HEK293 (cell line): Measurements from ENCODE around the gene CXCL8.

Experiments used
- HOXC10 ChIP-seq: sonication (generic); formaldehyde crosslinking; IDR thresholded peaks from 2 replicates; pipeline ENCODE4 v1.8.1; 2023; ENCODE audit warnings: mild to moderate bottlenecking, missing genetic modification reagents
- YY1 ChIP-seq: fragments of 450-650 bp; formaldehyde crosslinking; IDR thresholded peaks from 2 replicates; pipeline ENCODE4 v1.5.1; 2018; ENCODE audit warnings: missing biosample characterization, missing genetic modification characterization
- ZBTB48 ChIP-seq: fragments of 450-650 bp; formaldehyde crosslinking; IDR thresholded peaks from 2 replicates; pipeline ENCODE4 v1.5.1; 2016; ENCODE audit warnings: missing biosample characterization, missing genetic modification characterization
- ZFP37 ChIP-seq: fragments of 450-650 bp; formaldehyde crosslinking; IDR thresholded peaks from 2 replicates; pipeline ENCODE4 v1.5.1; 2016; ENCODE audit warnings: missing biosample characterization, missing genetic modification characterization
- ZNF292 ChIP-seq: fragments of 450-650 bp; formaldehyde crosslinking; IDR thresholded peaks from 2 replicates; pipeline ENCODE4 v1.5.1; 2016; ENCODE audit warnings: low read depth, missing biosample characterization, missing genetic modification characterization, borderline replicate concordance
- ZNF621 ChIP-seq: fragments of 450-650 bp; formaldehyde crosslinking; IDR thresholded peaks from 2 replicates; pipeline ENCODE4 v1.5.1; 2017; ENCODE audit warnings: missing biosample characterization, missing genetic modification characterization
- TF ChIP-seq, protein P1 (sequence below): fragments of 450-650 bp; formaldehyde crosslinking; IDR thresholded peaks from 2 replicates; pipeline ENCODE4 v1.5.1; 2016; ENCODE audit warnings: missing biosample characterization, missing genetic modification characterization
- TF ChIP-seq, protein P2 (sequence below): fragments of 450-650 bp; formaldehyde crosslinking; IDR thresholded peaks from 2 replicates; pipeline ENCODE4 v1.5.1; 2016; ENCODE audit warnings: missing biosample characterization, missing genetic modification characterization
- TF ChIP-seq, protein P3 (sequence below): fragments of 450-650 bp; formaldehyde crosslinking; conservative IDR thresholded peaks from 2 replicates; pipeline ENCODE4 v1.5.1; 2016; ENCODE audit warnings: low read depth, missing biosample characterization, missing genetic modification characterization
- TF ChIP-seq, protein P4 (sequence below): fragments of 450-650 bp; formaldehyde crosslinking; IDR thresholded peaks from 2 replicates; pipeline ENCODE4 v1.5.1; 2016; ENCODE audit warnings: missing biosample characterization, missing genetic modification characterization
- TF ChIP-seq, protein P5 (sequence below): sonication (generic); formaldehyde crosslinking; IDR thresholded peaks from 2 replicates; pipeline ENCODE4 v1.8.1; 2022; ENCODE audit warnings: mild to moderate bottlenecking, moderate library complexity, missing genetic modification reagents
- TF ChIP-seq, protein P6 (sequence below): fragments of 450-650 bp; formaldehyde crosslinking; IDR thresholded peaks from 2 replicates; pipeline ENCODE4 v1.5.1; 2016; ENCODE audit warnings: missing biosample characterization, missing genetic modification characterization

DNA sequence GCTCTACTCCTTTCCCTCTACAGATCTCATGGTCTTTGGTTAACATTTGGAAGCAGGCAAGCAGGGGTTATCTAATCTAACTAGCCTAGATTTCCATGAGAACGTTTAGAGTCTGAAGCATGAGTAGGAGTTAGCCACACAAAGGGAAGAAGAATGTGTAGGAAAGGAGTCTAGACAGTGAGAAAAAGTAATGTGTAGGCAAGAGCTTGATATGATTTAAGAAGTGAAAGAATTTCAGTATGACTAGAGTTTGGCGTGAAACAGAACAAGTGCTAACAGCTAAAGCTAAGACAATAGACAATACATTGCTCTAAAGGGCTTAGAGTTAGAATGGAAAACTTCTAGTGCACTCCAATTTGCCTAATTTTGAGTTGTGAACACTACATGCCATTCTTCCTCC, 10.8 kb downstream of the CXCL8 start:
- no peak for TF ChIP-seq ZBTB48 (tag by site-specific recombination)
- no peak for TF ChIP-seq YY1 (tag by site-specific recombination)
- TF ChIP-seq, protein P1, sequence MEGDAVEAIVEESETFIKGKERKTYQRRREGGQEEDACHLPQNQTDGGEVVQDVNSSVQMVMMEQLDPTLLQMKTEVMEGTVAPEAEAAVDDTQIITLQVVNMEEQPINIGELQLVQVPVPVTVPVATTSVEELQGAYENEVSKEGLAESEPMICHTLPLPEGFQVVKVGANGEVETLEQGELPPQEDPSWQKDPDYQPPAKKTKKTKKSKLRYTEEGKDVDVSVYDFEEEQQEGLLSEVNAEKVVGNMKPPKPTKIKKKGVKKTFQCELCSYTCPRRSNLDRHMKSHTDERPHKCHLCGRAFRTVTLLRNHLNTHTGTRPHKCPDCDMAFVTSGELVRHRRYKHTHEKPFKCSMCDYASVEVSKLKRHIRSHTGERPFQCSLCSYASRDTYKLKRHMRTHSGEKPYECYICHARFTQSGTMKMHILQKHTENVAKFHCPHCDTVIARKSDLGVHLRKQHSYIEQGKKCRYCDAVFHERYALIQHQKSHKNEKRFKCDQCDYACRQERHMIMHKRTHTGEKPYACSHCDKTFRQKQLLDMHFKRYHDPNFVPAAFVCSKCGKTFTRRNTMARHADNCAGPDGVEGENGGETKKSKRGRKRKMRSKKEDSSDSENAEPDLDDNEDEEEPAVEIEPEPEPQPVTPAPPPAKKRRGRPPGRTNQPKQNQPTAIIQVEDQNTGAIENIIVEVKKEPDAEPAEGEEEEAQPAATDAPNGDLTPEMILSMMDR (tag by site-specific recombination) = no peak
- TF ChIP-seq ZNF292 (tag by site-specific recombination) = no peak
- no peak for TF ChIP-seq ZNF621 (tag by site-specific recombination)
- no peak for TF ChIP-seq HOXC10 (CRISPR knock-in tag)
- no peak for TF ChIP-seq ZFP37
- TF ChIP-seq, protein P2, sequence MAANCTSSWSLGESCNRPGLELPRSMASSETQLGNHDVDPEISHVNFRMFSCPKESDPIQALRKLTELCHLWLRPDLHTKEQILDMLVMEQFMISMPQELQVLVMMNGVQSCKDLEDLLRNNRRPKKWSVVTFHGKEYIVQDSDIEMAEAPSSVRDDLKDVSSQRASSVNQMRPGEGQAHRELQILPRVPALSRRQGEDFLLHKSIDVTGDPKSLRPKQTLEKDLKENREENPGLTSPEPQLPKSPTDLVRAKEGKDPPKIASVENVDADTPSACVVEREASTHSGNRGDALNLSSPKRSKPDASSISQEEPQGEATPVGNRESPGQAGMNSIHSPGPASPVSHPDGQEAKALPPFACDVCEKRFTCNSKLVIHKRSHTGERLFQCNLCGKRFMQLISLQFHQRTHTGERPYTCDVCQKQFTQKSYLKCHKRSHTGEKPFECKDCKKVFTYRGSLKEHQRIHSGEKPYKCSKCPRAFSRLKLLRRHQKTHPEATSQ (tag by site-specific recombination) = no peak
- TF ChIP-seq, protein P3, sequence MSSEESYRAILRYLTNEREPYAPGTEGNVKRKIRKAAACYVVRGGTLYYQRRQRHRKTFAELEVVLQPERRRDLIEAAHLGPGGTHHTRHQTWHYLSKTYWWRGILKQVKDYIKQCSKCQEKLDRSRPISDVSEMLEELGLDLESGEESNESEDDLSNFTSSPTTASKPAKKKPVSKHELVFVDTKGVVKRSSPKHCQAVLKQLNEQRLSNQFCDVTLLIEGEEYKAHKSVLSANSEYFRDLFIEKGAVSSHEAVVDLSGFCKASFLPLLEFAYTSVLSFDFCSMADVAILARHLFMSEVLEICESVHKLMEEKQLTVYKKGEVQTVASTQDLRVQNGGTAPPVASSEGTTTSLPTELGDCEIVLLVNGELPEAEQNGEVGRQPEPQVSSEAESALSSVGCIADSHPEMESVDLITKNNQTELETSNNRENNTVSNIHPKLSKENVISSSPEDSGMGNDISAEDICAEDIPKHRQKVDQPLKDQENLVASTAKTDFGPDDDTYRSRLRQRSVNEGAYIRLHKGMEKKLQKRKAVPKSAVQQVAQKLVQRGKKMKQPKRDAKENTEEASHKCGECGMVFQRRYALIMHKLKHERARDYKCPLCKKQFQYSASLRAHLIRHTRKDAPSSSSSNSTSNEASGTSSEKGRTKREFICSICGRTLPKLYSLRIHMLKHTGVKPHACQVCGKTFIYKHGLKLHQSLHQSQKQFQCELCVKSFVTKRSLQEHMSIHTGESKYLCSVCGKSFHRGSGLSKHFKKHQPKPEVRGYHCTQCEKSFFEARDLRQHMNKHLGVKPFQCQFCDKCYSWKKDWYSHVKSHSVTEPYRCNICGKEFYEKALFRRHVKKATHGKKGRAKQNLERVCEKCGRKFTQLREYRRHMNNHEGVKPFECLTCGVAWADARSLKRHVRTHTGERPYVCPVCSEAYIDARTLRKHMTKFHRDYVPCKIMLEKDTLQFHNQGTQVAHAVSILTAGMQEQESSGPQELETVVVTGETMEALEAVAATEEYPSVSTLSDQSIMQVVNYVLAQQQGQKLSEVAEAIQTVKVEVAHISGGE (tag by site-specific recombination) = no peak
- TF ChIP-seq, protein P4, sequence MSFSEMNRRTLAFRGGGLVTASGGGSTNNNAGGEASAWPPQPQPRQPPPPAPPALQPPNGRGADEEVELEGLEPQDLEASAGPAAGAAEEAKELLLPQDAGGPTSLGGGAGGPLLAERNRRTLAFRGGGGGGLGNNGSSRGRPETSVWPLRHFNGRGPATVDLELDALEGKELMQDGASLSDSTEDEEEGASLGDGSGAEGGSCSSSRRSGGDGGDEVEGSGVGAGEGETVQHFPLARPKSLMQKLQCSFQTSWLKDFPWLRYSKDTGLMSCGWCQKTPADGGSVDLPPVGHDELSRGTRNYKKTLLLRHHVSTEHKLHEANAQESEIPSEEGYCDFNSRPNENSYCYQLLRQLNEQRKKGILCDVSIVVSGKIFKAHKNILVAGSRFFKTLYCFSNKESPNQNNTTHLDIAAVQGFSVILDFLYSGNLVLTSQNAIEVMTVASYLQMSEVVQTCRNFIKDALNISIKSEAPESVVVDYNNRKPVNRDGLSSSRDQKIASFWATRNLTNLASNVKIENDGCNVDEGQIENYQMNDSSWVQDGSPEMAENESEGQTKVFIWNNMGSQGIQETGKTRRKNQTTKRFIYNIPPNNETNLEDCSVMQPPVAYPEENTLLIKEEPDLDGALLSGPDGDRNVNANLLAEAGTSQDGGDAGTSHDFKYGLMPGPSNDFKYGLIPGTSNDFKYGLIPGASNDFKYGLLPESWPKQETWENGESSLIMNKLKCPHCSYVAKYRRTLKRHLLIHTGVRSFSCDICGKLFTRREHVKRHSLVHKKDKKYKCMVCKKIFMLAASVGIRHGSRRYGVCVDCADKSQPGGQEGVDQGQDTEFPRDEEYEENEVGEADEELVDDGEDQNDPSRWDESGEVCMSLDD (tag by site-specific recombination) = no peak
- TF ChIP-seq, protein P5, sequence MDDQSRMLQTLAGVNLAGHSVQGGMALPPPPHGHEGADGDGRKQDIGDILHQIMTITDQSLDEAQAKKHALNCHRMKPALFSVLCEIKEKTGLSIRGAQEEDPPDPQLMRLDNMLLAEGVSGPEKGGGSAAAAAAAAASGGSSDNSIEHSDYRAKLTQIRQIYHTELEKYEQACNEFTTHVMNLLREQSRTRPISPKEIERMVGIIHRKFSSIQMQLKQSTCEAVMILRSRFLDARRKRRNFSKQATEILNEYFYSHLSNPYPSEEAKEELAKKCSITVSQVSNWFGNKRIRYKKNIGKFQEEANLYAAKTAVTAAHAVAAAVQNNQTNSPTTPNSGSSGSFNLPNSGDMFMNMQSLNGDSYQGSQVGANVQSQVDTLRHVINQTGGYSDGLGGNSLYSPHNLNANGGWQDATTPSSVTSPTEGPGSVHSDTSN = no peak
- TF ChIP-seq, protein P6, sequence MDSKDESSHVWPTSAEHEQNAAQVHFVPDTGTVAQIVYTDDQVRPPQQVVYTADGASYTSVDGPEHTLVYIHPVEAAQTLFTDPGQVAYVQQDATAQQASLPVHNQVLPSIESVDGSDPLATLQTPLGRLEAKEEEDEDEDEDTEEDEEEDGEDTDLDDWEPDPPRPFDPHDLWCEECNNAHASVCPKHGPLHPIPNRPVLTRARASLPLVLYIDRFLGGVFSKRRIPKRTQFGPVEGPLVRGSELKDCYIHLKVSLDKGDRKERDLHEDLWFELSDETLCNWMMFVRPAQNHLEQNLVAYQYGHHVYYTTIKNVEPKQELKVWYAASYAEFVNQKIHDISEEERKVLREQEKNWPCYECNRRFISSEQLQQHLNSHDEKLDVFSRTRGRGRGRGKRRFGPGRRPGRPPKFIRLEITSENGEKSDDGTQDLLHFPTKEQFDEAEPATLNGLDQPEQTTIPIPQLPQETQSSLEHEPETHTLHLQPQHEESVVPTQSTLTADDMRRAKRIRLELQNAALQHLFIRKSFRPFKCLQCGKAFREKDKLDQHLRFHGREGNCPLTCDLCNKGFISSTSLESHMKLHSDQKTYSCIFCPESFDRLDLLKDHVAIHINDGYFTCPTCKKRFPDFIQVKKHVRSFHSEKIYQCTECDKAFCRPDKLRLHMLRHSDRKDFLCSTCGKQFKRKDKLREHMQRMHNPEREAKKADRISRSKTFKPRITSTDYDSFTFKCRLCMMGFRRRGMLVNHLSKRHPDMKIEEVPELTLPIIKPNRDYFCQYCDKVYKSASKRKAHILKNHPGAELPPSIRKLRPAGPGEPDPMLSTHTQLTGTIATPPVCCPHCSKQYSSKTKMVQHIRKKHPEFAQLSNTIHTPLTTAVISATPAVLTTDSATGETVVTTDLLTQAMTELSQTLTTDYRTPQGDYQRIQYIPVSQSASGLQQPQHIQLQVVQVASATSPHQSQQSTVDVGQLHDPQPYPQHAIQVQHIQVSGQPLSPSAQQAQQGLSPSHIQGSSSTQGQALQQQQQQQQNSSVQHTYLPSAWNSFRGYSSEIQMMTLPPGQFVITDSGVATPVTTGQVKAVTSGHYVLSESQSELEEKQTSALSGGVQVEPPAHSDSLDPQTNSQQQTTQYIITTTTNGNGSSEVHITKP (tag by site-specific recombination) = no peak
